Muscle layer of colon (tissue), 2 donors: ENCODE data around the gene TIMM21.

Experiments used
- H3K27ac ChIP-seq: one replicate; pipeline ENCODE4 v1.7.0; 2013; ENCODE audit warnings: low read depth, mild to moderate bottlenecking, low read length, moderate library complexity
- H3K27me3 ChIP-seq, 2 donors: one replicate each; pipeline ENCODE4 v1.7.0; 2013; ENCODE audit warnings: low read length in 2 of 2, mild to moderate bottlenecking in 2 of 2; ENCODE audit not compliant: insufficient read depth in 2 of 2, control insufficient read depth in 1 of 2
- H3K36me3 ChIP-seq: one replicate; pipeline ENCODE4 v1.7.0; 2013; ENCODE audit warnings: mild to moderate bottlenecking, low read length; ENCODE audit not compliant: insufficient read depth
- H3K4me1 ChIP-seq: one replicate; pipeline ENCODE4 v1.7.0; 2013; ENCODE audit warnings: mild to moderate bottlenecking, low read length; ENCODE audit not compliant: insufficient read depth
- H3K4me3 ChIP-seq, 2 donors: one replicate each; pipeline ENCODE4 v1.7.0; 2013; ENCODE audit warnings: low read length in 2 of 2, low read depth in 1 of 2, mild to moderate bottlenecking in 1 of 2, moderate library complexity in 1 of 2
- H3K9ac ChIP-seq: one replicate; pipeline ENCODE4 v1.7.0; 2013; ENCODE audit warnings: low read length
- H3K9me3 ChIP-seq: one replicate; pipeline ENCODE4 v1.7.0; 2013; ENCODE audit warnings: mild to moderate bottlenecking, low read length
- donor health status: abdominal sarcoma.
- donor health status: Adenocarcinoma of cecum.

The TIMM21 gene

GRCh38 chr18:74194691-74195090, 46.4 kb downstream of the TIMM21 start:
- H3K4me3 ChIP-seq: no peak overlapping the region
- H3K9me3 ChIP-seq: no peaks in the 10 kb centered on the region
- H3K27ac ChIP-seq: no peak overlapping the region
- peaks cover 4% of the 10 kb centered on the region for H3K4me1 ChIP-seq
- no peaks in the 10 kb centered on the region for H3K27me3 ChIP-seq
- no peak overlapping the region for H3K9ac ChIP-seq
- H3K36me3 ChIP-seq: no peaks in the 10 kb centered on the region

DNA sequence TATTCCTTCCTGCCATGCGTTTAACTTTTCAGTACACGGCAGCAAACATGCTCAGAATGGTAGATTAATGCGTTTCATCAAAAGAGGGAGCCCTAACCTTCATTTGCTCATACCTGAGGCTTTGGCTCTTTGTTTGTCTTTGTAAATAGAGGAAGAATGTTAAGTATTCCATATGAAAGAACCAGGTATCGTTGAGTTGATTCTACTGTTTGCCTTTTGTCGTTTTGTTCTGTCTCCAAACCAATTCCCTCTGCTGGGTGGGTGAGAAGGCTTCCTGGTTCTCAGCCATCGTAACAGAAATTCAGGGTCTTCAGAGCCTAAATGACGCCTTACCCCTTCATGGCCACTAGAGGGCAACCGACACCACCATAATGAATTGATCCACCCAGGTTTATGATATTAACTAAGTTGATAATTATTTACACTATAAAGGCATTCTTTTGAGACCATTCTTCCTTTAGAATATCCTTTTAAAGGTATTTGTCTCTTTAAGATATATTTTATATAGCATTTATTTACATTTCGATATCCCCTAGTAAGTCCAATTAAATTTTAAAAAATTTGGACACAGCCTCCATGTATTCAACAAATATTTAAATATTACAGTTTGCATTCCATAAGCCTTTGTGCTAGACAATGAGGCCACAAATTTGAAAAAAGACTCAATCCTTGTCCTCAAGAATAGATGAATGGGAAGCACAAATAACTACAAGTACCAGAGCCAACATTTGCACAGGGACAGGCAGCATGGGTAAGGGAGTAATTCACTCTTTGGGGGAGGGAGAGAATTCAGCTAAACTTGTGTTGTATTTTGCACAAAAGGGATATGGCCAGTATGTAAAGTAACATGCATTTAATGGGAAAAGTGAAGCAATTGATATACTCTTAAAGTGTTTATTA, 48.1 kb downstream of the TIMM21 start:
- Histone ChIP-seq H3K4me1 (peaks cover 4% of the 10 kb centered on the region), H3K9ac (peak overlapping the region; percentile 14), H3K36me3 (no peaks in the 10 kb centered on the region), H3K9me3 (no peaks in the 10 kb centered on the region), H3K4me3 (peak overlapping the region in 1 of 2 donors; percentile 36), H3K27ac (no peak overlapping the region), H3K27me3 (no peaks in the 10 kb centered on the region)

- no peak overlapping the region for H3K9ac ChIP-seq
- no peaks in the 10 kb centered on the region for H3K9me3 ChIP-seq
- no peaks in the 10 kb centered on the region for H3K27me3 ChIP-seq
- no peak overlapping the region for H3K27ac ChIP-seq
- peaks cover 4% of the 10 kb centered on the region for H3K4me1 ChIP-seq
- H3K4me3 ChIP-seq: no peak overlapping the region
- no peaks in the 10 kb centered on the region for H3K36me3 ChIP-seq
These were observed 49.5 kb downstream of the TIMM21 start for GRCh38 chr18:74197705-74198341.

- Histone ChIP-seq H3K27ac (no peak overlapping the region), H3K4me3 (no peak overlapping the region), H3K9me3 (no peaks in the 10 kb centered on the region), H3K27me3 (no peaks in the 10 kb centered on the region), H3K4me1 (peaks cover 4% of the 10 kb centered on the region), H3K9ac (no peak overlapping the region), H3K36me3 (no peaks in the 10 kb centered on the region)
These were observed 50.1 kb downstream of the TIMM21 start for GRCh38 chr18:74198453-74198852.

GRCh38 chr18:74200780-74201179, 52.5 kb downstream of the TIMM21 start:
- H3K9ac ChIP-seq: no peak overlapping the region
- no peaks in the 10 kb centered on the region for H3K36me3 ChIP-seq
- H3K4me1 ChIP-seq: peaks cover 4% of the 10 kb centered on the region
- no peaks in the 10 kb centered on the region for H3K27me3 ChIP-seq
- H3K27ac ChIP-seq: no peak overlapping the region
- no peaks in the 10 kb centered on the region for H3K9me3 ChIP-seq
- no peak overlapping the region for H3K4me3 ChIP-seq

DNA sequence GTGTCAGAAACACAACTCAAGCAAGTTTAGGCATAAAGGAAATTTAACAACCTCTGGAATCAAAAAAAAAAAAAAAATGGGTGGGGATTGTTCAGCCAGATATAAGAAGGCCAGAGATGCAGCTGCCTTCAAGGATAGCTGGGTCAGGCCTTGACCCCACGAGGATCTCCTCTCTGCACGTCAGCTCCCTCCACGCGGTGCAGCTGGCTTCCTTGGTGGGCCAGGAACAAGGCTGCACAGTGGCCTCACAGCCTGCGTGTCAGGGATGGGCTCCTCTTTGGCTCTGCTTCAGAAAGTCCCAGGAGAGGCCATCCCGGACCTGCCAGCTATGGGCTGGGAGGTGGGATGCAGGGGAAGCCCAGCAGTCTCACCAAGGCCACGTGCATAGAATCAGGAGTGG, 55.5 kb downstream of the TIMM21 start:
- Histone ChIP-seq H3K27me3 (no peaks in the 10 kb centered on the region), H3K27ac (no peak overlapping the region), H3K4me1 (no peaks in the 10 kb centered on the region), H3K9me3 (no peaks in the 10 kb centered on the region), H3K36me3 (no peaks in the 10 kb centered on the region), H3K9ac (no peak overlapping the region), H3K4me3 (no peak overlapping the region)

DNA sequence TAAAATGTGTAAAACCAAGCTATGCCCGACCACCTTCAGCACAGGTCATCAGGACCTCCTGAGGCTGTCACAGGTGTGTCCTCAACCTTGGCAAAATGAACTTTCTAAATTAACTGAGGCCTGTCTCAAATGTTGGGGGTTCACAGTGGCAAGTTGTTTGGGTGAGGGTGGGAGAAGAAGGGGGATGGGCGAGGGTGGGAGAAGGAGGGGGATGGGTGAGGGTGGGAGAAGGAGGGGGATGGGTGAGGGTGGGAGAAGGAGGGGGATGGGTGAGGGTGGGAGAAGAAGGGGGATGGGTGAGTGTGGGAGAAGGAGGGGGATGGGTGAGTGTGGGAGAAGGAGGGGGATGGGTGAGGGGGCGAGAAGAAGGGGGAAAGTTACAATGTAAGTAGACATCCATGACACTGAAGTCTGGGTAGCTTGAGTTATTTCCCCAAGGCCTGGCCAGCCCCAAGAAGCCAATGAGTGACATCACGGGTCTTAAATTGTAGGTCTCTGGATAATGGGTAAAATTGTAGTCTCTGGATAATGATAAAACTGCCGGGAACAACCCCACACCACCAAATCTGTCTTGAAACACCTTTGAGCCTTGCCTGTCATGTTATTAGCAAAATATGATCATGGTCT, 56.3 kb downstream of the TIMM21 start:
- H3K4me1 ChIP-seq: no peaks in the 10 kb centered on the region
- no peak overlapping the region for H3K27ac ChIP-seq
- no peak overlapping the region for H3K4me3 ChIP-seq
- no peak overlapping the region for H3K9ac ChIP-seq
- H3K27me3 ChIP-seq: no peaks in the 10 kb centered on the region
- no peaks in the 10 kb centered on the region for H3K36me3 ChIP-seq
- no peaks in the 10 kb centered on the region for H3K9me3 ChIP-seq
